HFF-Myc (cell line): Measurements from ENCODE around the gene ANGPTL1.

Source experiments
- DNase-seq: peaks from one replicate; pipeline ENCODE4 v3.0.0-alpha.2; 2011; ENCODE audit warnings: low read depth; ENCODE audit errors: extremely low read depth
- H3K4me3 ChIP-seq: replicated peaks from 2 replicates; pipeline ENCODE4 v1.5.1; 2011; ENCODE audit warnings: low read depth, mild to moderate bottlenecking, control low read depth, low read length
- CTCF ChIP-seq: IDR thresholded peaks from 2 replicates; pipeline ENCODE4 v1.5.1; 2012; ENCODE audit warnings: mild to moderate bottlenecking, low read depth, low read length, control low read depth; ENCODE audit errors: missing control alignments

ANGPTL1 gene

GRCh38 chr1:178885869-178886268, 15.0 kb upstream of the ANGPTL1 start:
- DNase-seq, result no peak
- no peak overlapping the region for H3K4me3 ChIP-seq
- TF ChIP-seq CTCF, result no peak

- no peak for DNase-seq
- no peak for TF ChIP-seq CTCF
- H3K4me3 ChIP-seq, result no peak overlapping the region
Observed at GRCh38 chr1:178881950-178882349, 11.1 kb upstream of the ANGPTL1 start.

- no peak overlapping the region for H3K4me3 ChIP-seq
- DNase-seq, result no peak
- TF ChIP-seq CTCF, result no peak
Observed at GRCh38 chr1:178877896-178878295, 7.0 kb upstream of the ANGPTL1 start.

- no peak overlapping the region for H3K4me3 ChIP-seq
- TF ChIP-seq CTCF, result no peak
- DNase-seq, result no peak
Observed at GRCh38 chr1:178875936-178876335, 5.1 kb upstream of the ANGPTL1 start.

GRCh38 chr1:178874966-178875365, 4.1 kb upstream of the ANGPTL1 start:
- DNase-seq, result no peak
- H3K4me3 ChIP-seq, result no peak overlapping the region
- TF ChIP-seq CTCF, result no peak

GRCh38 chr1:178871551-178872320, 859 bp upstream of the ANGPTL1 start:
- no peak for DNase-seq
- no peak for TF ChIP-seq CTCF
- H3K4me3 ChIP-seq, result no peak overlapping the region

- no peak for DNase-seq
- TF ChIP-seq CTCF, result no peak
Observed at GRCh38 chr1:178870221-178870620, 656 bp downstream of the ANGPTL1 start.

More at GRCh38 chr1:178870221-178870620, 656 bp downstream of the ANGPTL1 start:
- H3K4me3 ChIP-seq, result no peak overlapping the region
